ENCODE results near the gene TENM3. TPM values are rescaled to one million over a fixed set of nuclear protein-coding genes. Genes with fewer than 3 reads are reported as not detected.

TENM3 gene
- polyA plus RNA-seq, 1 experiment: 9.2 TPM

DNA sequence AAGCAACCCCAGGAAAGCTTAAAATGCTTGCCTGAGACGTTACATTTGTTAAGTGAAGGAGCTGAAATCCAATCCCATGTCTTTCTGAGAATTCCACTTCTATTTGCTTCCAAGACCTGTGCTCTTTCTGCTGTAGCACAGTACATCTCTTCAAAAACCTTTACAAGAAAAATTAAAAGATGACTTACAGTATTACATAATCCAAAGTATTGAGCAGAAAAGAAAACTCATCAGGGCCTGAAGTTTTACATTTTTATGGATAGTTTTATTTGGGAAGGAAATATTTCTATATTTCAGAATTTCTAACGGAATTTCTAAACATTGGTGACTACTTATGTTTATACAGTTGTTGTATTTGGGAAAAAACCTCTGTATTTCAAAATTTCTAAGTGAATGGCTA is 276.3 kb downstream of the TENM3 start:
- ChIA-PET CTCF (no interaction called here), POLR2A (no interaction called here)
- H3K36me3 ChIP-seq (ENCODE audit: control insufficient read depth, insufficient read depth, low read length): no peaks in the 10 kb centered on the region
- no peak overlapping the region for H3K4me3 ChIP-seq (ENCODE audit: low read depth, low read length)
- no peak for TF ChIP-seq CTCF (IDR thresholded peaks at IDR 0.05; ENCODE audit: insufficient read depth, low read depth, low read length)
- DNase-seq (ENCODE audit: low read depth): no peak
- no peaks in the 10 kb centered on the region for H3K27me3 ChIP-seq (ENCODE audit: control insufficient read depth, insufficient read depth, low read length)

- no peak for TF ChIP-seq CTCF (IDR thresholded peaks at IDR 0.05; ENCODE audit: insufficient read depth, low read depth, low read length)
- no peak overlapping the region for H3K4me3 ChIP-seq (ENCODE audit: low read depth, low read length)
- ChIA-PET CTCF (interaction anchor here (0.6 kb wide), 1 partner anchor 77 kb away, joined by 3 read pairs; no protein-coding TSS in a partner anchor), POLR2A (no interaction called here)
- H3K27me3 ChIP-seq (ENCODE audit: control insufficient read depth, insufficient read depth, low read length): no peaks in the 10 kb centered on the region
- no peaks in the 10 kb centered on the region for H3K36me3 ChIP-seq (ENCODE audit: control insufficient read depth, insufficient read depth, low read length)
- no peak for DNase-seq (ENCODE audit: low read depth)
Measured at GRCh38 chr4:182521011-182521410, 277.8 kb downstream of the TENM3 start.

- DNase-seq (ENCODE audit: low read depth): no peak
- ChIA-PET CTCF (no interaction called here), POLR2A (no interaction called here)
- TF ChIP-seq CTCF (IDR thresholded peaks at IDR 0.05; ENCODE audit: insufficient read depth, low read depth, low read length): no peak
- H3K36me3 ChIP-seq (ENCODE audit: control insufficient read depth, insufficient read depth, low read length): no peaks in the 10 kb centered on the region
- H3K4me3 ChIP-seq (ENCODE audit: low read depth, low read length): no peak overlapping the region
- no peaks in the 10 kb centered on the region for H3K27me3 ChIP-seq (ENCODE audit: control insufficient read depth, insufficient read depth, low read length)
Measured at GRCh38 chr4:182528819-182529218, 285.6 kb downstream of the TENM3 start.

DNA sequence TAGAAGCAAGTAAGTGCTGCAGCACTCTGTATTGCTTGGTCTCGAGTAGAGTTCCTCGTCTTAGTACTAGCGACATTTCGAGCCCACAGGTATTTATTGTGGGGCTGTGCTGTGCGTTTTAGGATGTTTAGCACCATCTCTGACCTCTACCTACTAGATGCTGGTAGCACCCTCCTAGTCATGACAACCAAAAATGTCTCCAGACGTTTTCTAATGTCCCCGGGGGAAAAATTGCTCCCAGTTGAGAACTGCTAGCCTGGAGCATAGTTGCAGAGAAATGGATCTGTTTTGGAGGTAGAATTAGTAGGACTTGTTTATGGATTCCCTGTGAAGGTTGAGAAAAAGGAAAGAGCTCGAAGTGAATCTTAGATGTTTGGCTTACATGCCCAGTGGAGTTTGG is 287.2 kb downstream of the TENM3 start:
- no peak for TF ChIP-seq CTCF (IDR thresholded peaks at IDR 0.05; ENCODE audit: insufficient read depth, low read depth, low read length)
- ChIA-PET POLR2A (no interaction called here), CTCF (no interaction called here)
- no peak overlapping the region for H3K4me3 ChIP-seq (ENCODE audit: low read depth, low read length)
- no peak for DNase-seq (ENCODE audit: low read depth)
- H3K36me3 ChIP-seq (ENCODE audit: control insufficient read depth, insufficient read depth, low read length): no peaks in the 10 kb centered on the region
- H3K27me3 ChIP-seq (ENCODE audit: control insufficient read depth, insufficient read depth, low read length): no peaks in the 10 kb centered on the region

GRCh38 chr4:182531555-182532162 is 288.5 kb downstream of the TENM3 start:
- H3K4me3 ChIP-seq (ENCODE audit: low read depth, low read length): no peak overlapping the region
- no peak for DNase-seq (ENCODE audit: low read depth)
- CTCF ChIA-PET: interaction anchor here (0.6 kb wide), 1 partner anchor 1753 kb away, joined by 3 read pairs; no protein-coding TSS in a partner anchor

More at GRCh38 chr4:182531555-182532162, 288.5 kb downstream of the TENM3 start:
- H3K36me3 ChIP-seq (ENCODE audit: control insufficient read depth, insufficient read depth, low read length): no peaks in the 10 kb centered on the region
- POLR2A ChIA-PET: no interaction called here
- H3K27me3 ChIP-seq (ENCODE audit: control insufficient read depth, insufficient read depth, low read length): no peaks in the 10 kb centered on the region
- TF ChIP-seq CTCF (IDR thresholded peaks at IDR 0.05; ENCODE audit: insufficient read depth, low read depth, low read length): no peak

Measured in BJ (cell line).